H1 (cell line): Measurements from ENCODE around the gene ZDHHC16. TPM values are rescaled to one million over a fixed set of nuclear protein-coding genes. Genes with fewer than 3 reads are reported as not detected.

Source experiments
- E2F6 ChIP-seq: IDR thresholded peaks from 2 replicates; pipeline ENCODE4 v1.6.1; 2012; ENCODE audit warnings: inconsistent platforms
- GTF2F1 ChIP-seq: IDR thresholded peaks from 2 replicates; pipeline ENCODE4 v1.6.1; 2012; ENCODE audit warnings: low read depth, low read length, improper control_type of control experiment, borderline replicate concordance
- JUN ChIP-seq: IDR thresholded peaks from 2 replicates; pipeline ENCODE4 v1.6.1; 2011; ENCODE audit warnings: low read depth, mild to moderate bottlenecking, improper control_type of control experiment, low read length
- KDM1A ChIP-seq: fragments of 200-600, 300-600 bp; sonication (generic); IDR thresholded peaks from 2 replicates; pipeline ENCODE4 v1.7.1; 2016; ENCODE audit warnings: mild to moderate bottlenecking, low read length, borderline replicate concordance
- KDM4A ChIP-seq: IDR thresholded peaks from one replicate; pipeline ENCODE4 v1.7.1; 2012; ENCODE audit warnings: low read depth, mild to moderate bottlenecking, moderate library complexity, low read length, inconsistent platforms; ENCODE audit not compliant: severe bottlenecking
- PHF8 ChIP-seq: fragments of 200-600 bp; sonication (generic); conservative IDR thresholded peaks from 2 replicates; pipeline ENCODE4 v1.7.1; 2012; ENCODE audit warnings: low read depth, mild to moderate bottlenecking, inconsistent platforms, low read length, moderate library complexity
- POLR2AphosphoS5 ChIP-seq: IDR thresholded peaks from 2 replicates; pipeline ENCODE4 v1.6.1; 2011; ENCODE audit warnings: low read depth, low read length
- RAD21 ChIP-seq, 2 experiments: IDR thresholded peaks in 1 of 2; conservative IDR thresholded peaks in 1 of 2; 2 replicates each; pipeline ENCODE4 v1.6.1; 2011; ENCODE audit warnings: low read depth in 2 of 2, low read length in 2 of 2, improper control_type of control experiment in 1 of 2, inconsistent platforms in 1 of 2, mild to moderate bottlenecking in 1 of 2, moderate library complexity in 1 of 2
- TAF1 ChIP-seq: IDR thresholded peaks from 2 replicates; pipeline ENCODE4 v1.6.1; 2011; ENCODE audit warnings: mild to moderate bottlenecking, low read depth, low read length
- TEAD4 ChIP-seq: IDR thresholded peaks from 2 replicates; pipeline ENCODE4 v1.6.1; 2012; ENCODE audit warnings: low read depth, low read length, inconsistent platforms, mixed read lengths
- YY1 ChIP-seq: IDR thresholded peaks from 2 replicates; pipeline ENCODE4 v1.6.1; 2011; ENCODE audit warnings: low read depth, mild to moderate bottlenecking, low read length
- polyA plus RNA-seq, 7 experiments: library from polyadenylated mRNA; depleted of rRNA in 3 of 7; stranded (reverse) in 5 of 7; unstranded in 2 of 7; fragments of >200 nt in 5 of 7; fragments of 200-250 nt in 2 of 7; gene quantifications; 1 replicate in 5 of 7; 2 replicates in 1 of 7; 4 replicates in 1 of 7; pipeline versions ENCODE4 v1.2.1 to v1.2.3, GENCODE V29; 2011 to 2013; ENCODE audit warnings: missing spikeins in 2 of 7, mixed read lengths in 2 of 7
- total RNA-seq: library from RNA; stranded (reverse); fragmentation: NEBNext Ultra II Directional; extraction: Animal tissue kit (Norgen Biotek cat#: 25700); gene quantifications from 2 replicates; pipeline ENCODE4 v1.2.1, GENCODE V29; 2021
- TF ChIP-seq, protein P1 (sequence below): IDR thresholded peaks from 2 replicates; pipeline ENCODE4 v1.6.1; 2011; ENCODE audit warnings: low read length, improper control_type of control experiment

Gene ZDHHC16
- total and polyA plus RNA-seq, 2 of the 8 experiments (the other 6 are each of a cell fraction or from before 2014, with no cell fraction given), result 45.9 to 108 TPM

GRCh38 chr10:97479939-97480338, 34.0 kb downstream of the ZDHHC16 start (continued):
- TF ChIP-seq, protein P1, sequence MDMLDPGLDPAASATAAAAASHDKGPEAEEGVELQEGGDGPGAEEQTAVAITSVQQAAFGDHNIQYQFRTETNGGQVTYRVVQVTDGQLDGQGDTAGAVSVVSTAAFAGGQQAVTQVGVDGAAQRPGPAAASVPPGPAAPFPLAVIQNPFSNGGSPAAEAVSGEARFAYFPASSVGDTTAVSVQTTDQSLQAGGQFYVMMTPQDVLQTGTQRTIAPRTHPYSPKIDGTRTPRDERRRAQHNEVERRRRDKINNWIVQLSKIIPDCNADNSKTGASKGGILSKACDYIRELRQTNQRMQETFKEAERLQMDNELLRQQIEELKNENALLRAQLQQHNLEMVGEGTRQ, result no peak
- TF ChIP-seq JUN (no peak), RAD21 (IDR thresholded peaks at IDR 0.05 in 1 of 2, conservative IDR thresholded peaks at IDR 0.05 in 1 of 2; ENCODE audit: low read depth in 2 of 2, low read length in 2 of 2) (no peak), YY1 (peak; percentile 99), PHF8 (no peak), E2F6 (no peak), POLR2AphosphoS5 (no peak; the same call in none of the 2 replicates), TEAD4 (peak; percentile 41; the same call in 1 of the 2 replicates), GTF2F1 (no peak), TAF1 (peak; percentile 68; the same call in 1 of the 2 replicates), KDM4A (no peak), KDM1A (no peak)
